ENCODE data around the gene RUBCNL.

RUBCNL gene

GRCh38 chr13:46334035-46334822 lies 52.8 kb downstream of the RUBCNL start:
- no peak overlapping the region for H3K4me3 ChIP-seq (ENCODE audit: low read depth, low read length)
- no peak for DNase-seq (ENCODE audit: low read depth)
- no peak for TF ChIP-seq CTCF (conservative IDR thresholded peaks at IDR 0.05; ENCODE audit: low read depth, low read length)

DNA sequence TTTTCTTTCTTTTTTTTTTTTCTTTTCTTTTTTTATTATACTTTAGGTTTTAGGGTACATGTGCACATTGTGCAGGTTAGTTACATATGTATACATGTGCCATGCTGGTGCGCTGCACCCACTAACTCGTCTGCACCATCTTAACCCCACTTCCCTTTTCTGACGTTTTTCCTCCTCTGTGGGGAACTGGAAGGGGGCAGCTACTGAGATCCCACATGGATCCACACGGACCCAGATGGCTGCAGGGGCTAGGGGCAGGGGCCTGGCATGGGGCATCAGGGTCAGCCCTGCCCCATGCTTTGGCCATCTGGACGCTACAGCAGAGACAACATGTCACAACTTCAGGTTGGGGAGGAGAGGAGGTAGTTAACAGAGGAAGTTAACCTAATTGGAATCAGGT lies 54.3 kb downstream of the RUBCNL start:
- no peak for DNase-seq (ENCODE audit: low read depth)
- no peak overlapping the region for H3K4me3 ChIP-seq (ENCODE audit: low read depth, low read length)
- no peak for TF ChIP-seq CTCF (conservative IDR thresholded peaks at IDR 0.05; ENCODE audit: low read depth, low read length)

GRCh38 chr13:46329624-46330023 lies 57.4 kb downstream of the RUBCNL start:
- H3K4me3 ChIP-seq (ENCODE audit: low read depth, low read length) = no peak overlapping the region
- no peak for TF ChIP-seq CTCF (conservative IDR thresholded peaks at IDR 0.05; ENCODE audit: low read depth, low read length)
- no peak for DNase-seq (ENCODE audit: low read depth)

DNA sequence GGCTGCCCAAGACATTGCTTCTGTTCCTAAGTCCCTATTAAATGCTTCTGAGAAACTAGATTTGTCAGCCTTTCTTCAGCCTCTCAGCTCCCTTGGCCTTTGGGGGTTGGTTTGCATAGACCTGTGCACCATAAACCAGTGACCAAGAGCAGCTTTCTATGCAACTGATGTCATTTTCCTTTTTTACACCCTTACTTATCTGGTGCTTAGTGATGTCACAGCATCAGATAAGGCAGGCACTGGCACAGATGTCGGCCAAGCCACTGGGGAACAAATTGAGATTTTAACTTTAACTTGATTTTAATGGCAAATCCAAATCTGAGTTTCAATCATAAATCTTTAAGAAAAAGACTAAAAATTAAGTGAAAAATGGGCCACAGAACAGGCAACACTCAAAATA lies 59.8 kb downstream of the RUBCNL start:
- no peak for TF ChIP-seq CTCF (conservative IDR thresholded peaks at IDR 0.05; ENCODE audit: low read depth, low read length)
- H3K4me3 ChIP-seq (ENCODE audit: low read depth, low read length) = no peak overlapping the region
- DNase-seq (ENCODE audit: low read depth) = no peak

DNA sequence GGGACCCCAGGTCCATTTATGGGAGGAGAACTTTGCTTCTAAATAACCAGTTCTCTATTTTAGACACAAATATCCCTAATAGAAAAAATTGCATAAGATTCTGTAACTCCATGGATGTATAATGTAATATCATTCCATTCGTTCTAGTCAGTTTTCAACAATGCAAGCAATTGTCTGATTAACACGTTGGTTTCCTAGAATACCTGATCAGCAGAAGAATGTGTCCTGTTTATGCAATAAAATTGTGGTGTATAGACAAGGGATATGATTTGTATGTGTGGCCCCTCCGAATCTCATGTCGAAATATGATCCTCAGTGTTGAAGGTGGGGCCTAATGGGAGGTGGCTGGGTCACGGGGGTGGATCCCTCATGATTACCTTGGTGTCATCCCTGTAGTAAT lies 62.1 kb downstream of the RUBCNL start:
- TF ChIP-seq CTCF (conservative IDR thresholded peaks at IDR 0.05; ENCODE audit: low read depth, low read length) = no peak
- DNase-seq (ENCODE audit: low read depth) = peak; percentile 35
- H3K4me3 ChIP-seq (ENCODE audit: low read depth, low read length) = no peak overlapping the region

- peak; percentile 93 for TF ChIP-seq CTCF (conservative IDR thresholded peaks at IDR 0.05; ENCODE audit: low read depth, low read length)
- no peak overlapping the region for H3K4me3 ChIP-seq (ENCODE audit: low read depth, low read length)
- DNase-seq (ENCODE audit: low read depth) = peak; percentile 80
Observed at GRCh38 chr13:46321494-46322225, 65.4 kb downstream of the RUBCNL start.

Data from choroid plexus epithelial cell (primary cell).